HEK293 (cell line): ENCODE results near the gene ARRDC2.

Experiments used
- CTCF ChIA-PET: fragments of 350-600 bp; formaldehyde crosslinking; extraction: SDS; loops from one replicate; lab custom pipeline; 2021; ENCODE audit warnings: antibody characterized with exemption; lab: Yijun Ruan, JAX
- POLR2A ChIA-PET: fragments of 300-600 bp; formaldehyde crosslinking; extraction: SDS; loops from one replicate; lab custom pipeline; 2020; ENCODE audit warnings: antibody characterized with exemption, inconsistent platforms; lab: Yijun Ruan, JAX
- H3K27ac ChIP-seq: fragments of 200-500 bp; sonication (Bioruptor generic); 2 replicates; pipeline ENCODE4 v1.5.1; 2014; ENCODE audit warnings: low read depth, low read length, control low read depth, inconsistent platforms; ENCODE audit errors: extremely low read depth
- H3K36me3 ChIP-seq, 2 experiments: fragments of 200-500 bp in 1 of 2; sonication (Bioruptor generic) in 1 of 2; 1 replicate in 1 of 2; 2 replicates in 1 of 2; pipeline ENCODE4 v1.5.1; 2014 to 2017; ENCODE audit warnings: inconsistent platforms in 2 of 2, low read length in 2 of 2; ENCODE audit not compliant: control insufficient read depth in 2 of 2, insufficient read depth in 1 of 2
- H3K4me1 ChIP-seq: fragments of 200-500 bp; sonication (Bioruptor generic); 2 replicates; pipeline ENCODE4 v1.5.1; 2014; ENCODE audit warnings: mild to moderate bottlenecking, low read length, inconsistent platforms; ENCODE audit not compliant: control insufficient read depth, insufficient read depth
- H3K4me3 ChIP-seq: 2 replicates; pipeline ENCODE4 v1.5.1; 2011; ENCODE audit warnings: low read depth, mild to moderate bottlenecking, control low read depth, low read length, moderate library complexity
- H3K9me3 ChIP-seq: fragments of 200-500 bp; sonication (Bioruptor generic); 2 replicates; pipeline ENCODE4 v1.5.1; 2014; ENCODE audit warnings: low read depth, low read length, inconsistent platforms; ENCODE audit not compliant: control insufficient read depth, insufficient read depth
- BCL11B ChIP-seq: fragments of 450-650 bp; formaldehyde crosslinking; IDR thresholded peaks from 2 replicates; pipeline ENCODE4 v1.5.1; 2016; ENCODE audit warnings: low read depth, missing biosample characterization, missing genetic modification characterization
- EGR2 ChIP-seq: fragments of 450-650 bp; formaldehyde crosslinking; IDR thresholded peaks from 2 replicates; pipeline ENCODE4 v1.5.1; 2016; ENCODE audit warnings: low read depth, missing biosample characterization, missing genetic modification characterization
- PRDM1 ChIP-seq: fragments of 450-650 bp; formaldehyde crosslinking; IDR thresholded peaks from 2 replicates; pipeline ENCODE4; 2016; ENCODE audit warnings: missing biosample characterization, missing genetic modification characterization
- REST ChIP-seq: fragments of 450-650 bp; formaldehyde crosslinking; IDR thresholded peaks from 2 replicates; pipeline ENCODE4 v1.5.1; 2016; ENCODE audit warnings: missing biosample characterization, missing genetic modification characterization
- ZBTB10 ChIP-seq: fragments of 450-650 bp; formaldehyde crosslinking; IDR thresholded peaks from 2 replicates; pipeline ENCODE4 v1.5.1; 2016; ENCODE audit warnings: missing biosample characterization, missing genetic modification characterization
- ZBTB11 ChIP-seq: fragments of 450-650 bp; formaldehyde crosslinking; conservative IDR thresholded peaks from 2 replicates; pipeline ENCODE4 v1.5.1; 2016; ENCODE audit warnings: low read depth, missing biosample characterization, missing genetic modification characterization
- ZFHX2 ChIP-seq: fragments of 450-650 bp; formaldehyde crosslinking; conservative IDR thresholded peaks from 2 replicates; pipeline ENCODE4 v1.5.1; 2016; ENCODE audit warnings: missing biosample characterization, missing genetic modification characterization
- ZNF155 ChIP-seq: fragments of 450-650 bp; formaldehyde crosslinking; IDR thresholded peaks from 2 replicates; pipeline ENCODE4 v1.5.1; 2016; ENCODE audit warnings: missing biosample characterization, missing genetic modification characterization
- ZNF23 ChIP-seq: fragments of 450-650 bp; formaldehyde crosslinking; IDR thresholded peaks from 2 replicates; pipeline ENCODE4 v1.5.1; 2016; ENCODE audit warnings: missing biosample characterization, missing genetic modification characterization, borderline replicate concordance
- ZNF24 ChIP-seq: fragments of 450-650 bp; formaldehyde crosslinking; IDR thresholded peaks from 2 replicates; pipeline ENCODE4 v1.5.1; 2016; ENCODE audit warnings: missing biosample characterization, missing genetic modification characterization
- ZNF324 ChIP-seq: fragments of 450-650 bp; formaldehyde crosslinking; IDR thresholded peaks from 2 replicates; pipeline ENCODE4 v1.5.1; 2016; ENCODE audit warnings: missing biosample characterization, missing genetic modification characterization
- ZNF664 ChIP-seq: fragments of 450-650 bp; formaldehyde crosslinking; IDR thresholded peaks from 2 replicates; pipeline ENCODE4 v1.5.1; 2016; ENCODE audit warnings: missing biosample characterization, missing genetic modification characterization
- ZNF677 ChIP-seq: fragments of 450-650 bp; IDR thresholded peaks from 2 replicates; pipeline ENCODE4 v1.5.0; 2018; ENCODE audit warnings: missing biosample characterization, mild to moderate bottlenecking, missing genetic modification characterization, moderate library complexity
- ZNF747 ChIP-seq: fragments of 450-650 bp; formaldehyde crosslinking; IDR thresholded peaks from 2 replicates; pipeline ENCODE4 v1.5.1; 2016; ENCODE audit warnings: missing biosample characterization, missing genetic modification characterization

ARRDC2 gene

GRCh38 chr19:18007917-18008673, at the start of gene ARRDC2 (continued):
- TF ChIP-seq BCL11B (tag by site-specific recombination) (no peak), ZBTB11 (tag by site-specific recombination) (no peak), ZNF664 (tag by site-specific recombination) (no peak), ZNF747 (no peak), PRDM1 (tag by site-specific recombination) (no peak), ZBTB10 (tag by site-specific recombination) (0 out of 2 replicates have a peak, but pooled peaks have one; percentile 23), ZNF324 (tag by site-specific recombination) (no peak), ZNF677 (0 out of 2 replicates have a peak, but pooled peaks have one; percentile 15), REST (tag by site-specific recombination) (no peak)
- TF ChIP-seq, all 188 proteins: peak for 19

DNA sequence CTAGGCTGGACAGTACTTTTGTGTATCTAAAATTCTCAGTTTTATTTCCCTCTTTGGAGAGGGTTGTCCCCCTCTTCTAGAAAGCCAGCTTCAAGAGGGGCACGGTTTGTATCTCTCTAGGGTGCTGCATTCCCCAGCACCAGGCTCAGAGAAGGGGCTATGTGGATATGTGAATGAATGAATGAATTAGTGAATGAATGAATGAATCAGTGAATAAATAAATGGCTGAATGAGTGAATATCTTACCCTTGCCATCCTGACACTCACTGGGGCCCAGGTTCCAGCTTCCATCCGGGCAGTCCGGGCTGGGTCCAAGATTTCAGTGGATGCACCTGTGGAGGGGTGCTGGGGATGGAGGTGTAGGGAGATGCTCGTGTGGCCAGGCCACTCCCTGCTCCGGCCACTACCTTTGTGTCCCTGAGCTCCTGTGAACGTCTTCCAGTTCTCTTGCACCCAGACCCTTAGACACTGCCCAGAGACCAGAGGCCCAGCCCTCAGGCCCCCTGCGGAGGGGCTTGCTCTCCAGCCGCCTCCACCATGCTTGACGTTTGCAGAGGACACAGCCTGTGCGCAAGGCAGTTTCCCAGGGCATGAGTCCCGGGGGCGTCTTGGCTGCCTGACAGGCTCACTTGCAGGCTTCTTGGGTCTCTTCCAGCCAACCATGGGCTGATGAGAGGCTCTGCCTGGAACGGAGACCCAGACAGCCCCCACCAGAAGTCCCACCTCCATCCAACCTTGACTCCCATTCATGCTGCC, 43.9 kb upstream of the ARRDC2 start:
- Histone ChIP-seq H3K27ac (no peak overlapping the region), H3K4me1 (no peaks in the 10 kb centered on the region), H3K4me3 (no peak overlapping the region), H3K36me3 (no peaks in the 10 kb centered on the region), H3K9me3 (no peaks in the 10 kb centered on the region)
- ChIA-PET POLR2A (no interaction called here), CTCF (interaction anchor here (0.9 to 1.4 kb wide), 3 partner anchors 18 to 32 kb away, joined by 3 to 4 read pairs (median 3); no protein-coding TSS in a partner anchor)
- TF ChIP-seq ZFHX2 (tag by site-specific recombination) (peak; percentile 65), ZNF155 (tag by site-specific recombination) (no peak), ZNF23 (tag by site-specific recombination) (no peak), EGR2 (tag by site-specific recombination) (peak; percentile 65), ZNF24 (tag by site-specific recombination) (peak; percentile 82)
